ENCODE data around the gene TEX101.
"Not testable (repeated sequence)": the region's sequence is repeated elsewhere in the genome, so short reads cannot be mapped to it uniquely, and the experiment has no call there.

The TEX101 gene

GRCh38 chr19:43420954-43421353, 6.3 kb downstream of the TEX101 start:
- DNase-seq (ENCODE audit: low read depth in 2 of 2), result no peak

- no peak for DNase-seq (ENCODE audit: low read depth in 2 of 2)
These were observed 7.5 kb downstream of the TEX101 start for GRCh38 chr19:43422000-43422688.

GRCh38 chr19:43422689-43423066, 8.0 kb downstream of the TEX101 start:
- DNase-seq (ENCODE audit: low read depth in 2 of 2), result no peak

- DNase-seq (ENCODE audit: low read depth in 2 of 2), result no peak
These were observed 9.1 kb downstream of the TEX101 start for GRCh38 chr19:43423779-43424178.

GRCh38 chr19:43425567-43426392, 11.1 kb downstream of the TEX101 start:
- DNase-seq (ENCODE audit: low read depth in 2 of 2), result no peak

GRCh38 chr19:43429395-43429794, 14.7 kb downstream of the TEX101 start:
- no peak for DNase-seq (ENCODE audit: low read depth in 2 of 2)

- no peak for DNase-seq (ENCODE audit: low read depth in 2 of 2)
These were observed 15.5 kb downstream of the TEX101 start for GRCh38 chr19:43430142-43430710.

- DNase-seq (ENCODE audit: low read depth in 2 of 2), result no peak
These were observed 16.3 kb downstream of the TEX101 start for GRCh38 chr19:43430976-43431375.

GRCh38 chr19:43433358-43433673, 18.6 kb downstream of the TEX101 start:
- DNase-seq (ENCODE audit: low read depth in 2 of 2), result no peak

GRCh38 chr19:43433689-43434088, 19.0 kb downstream of the TEX101 start:
- DNase-seq (ENCODE audit: low read depth in 2 of 2), result no peak

- DNase-seq (ENCODE audit: low read depth in 2 of 2), result no peak
These were observed 21.1 kb downstream of the TEX101 start for GRCh38 chr19:43435775-43436174.

GRCh38 chr19:43437284-43437683, 22.6 kb downstream of the TEX101 start:
- DNase-seq (ENCODE audit: low read depth in 2 of 2), result not testable (repeated sequence)

GRCh38 chr19:43437712-43438111, 23.0 kb downstream of the TEX101 start:
- no peak for DNase-seq (ENCODE audit: low read depth in 2 of 2)

- DNase-seq (ENCODE audit: low read depth in 2 of 2), result no peak
These were observed 23.8 kb downstream of the TEX101 start for GRCh38 chr19:43438291-43439031.

- peak in 1 of 2 donors; percentile 18 for DNase-seq (ENCODE audit: low read depth in 2 of 2)
These were observed 24.5 kb downstream of the TEX101 start for GRCh38 chr19:43439032-43439708.

GRCh38 chr19:43439709-43440063, 25.0 kb downstream of the TEX101 start:
- DNase-seq (ENCODE audit: low read depth in 2 of 2), result no peak

- no peak for DNase-seq (ENCODE audit: low read depth in 2 of 2)
These were observed 27.0 kb downstream of the TEX101 start for GRCh38 chr19:43441716-43442115.

- DNase-seq (ENCODE audit: low read depth in 2 of 2), result not testable (repeated sequence)
These were observed 29.4 kb downstream of the TEX101 start for GRCh38 chr19:43444091-43444490.

- DNase-seq (ENCODE audit: low read depth in 2 of 2), result no peak
These were observed 30.0 kb downstream of the TEX101 start for GRCh38 chr19:43444531-43445287.

GRCh38 chr19:43445426-43445825, 30.7 kb downstream of the TEX101 start:
- no peak for DNase-seq (ENCODE audit: low read depth in 2 of 2)
